Activated CD4-positive, CD25-positive, alpha-beta regulatory T cell (primary cell): Measurements from ENCODE around the gene THSD7A.

Experiments
- DNase-seq, 4 experiments: peaks; one replicate each; lab custom pipeline; 2025; lab: John Stamatoyannopoulos, UW

Gene THSD7A

DNA sequence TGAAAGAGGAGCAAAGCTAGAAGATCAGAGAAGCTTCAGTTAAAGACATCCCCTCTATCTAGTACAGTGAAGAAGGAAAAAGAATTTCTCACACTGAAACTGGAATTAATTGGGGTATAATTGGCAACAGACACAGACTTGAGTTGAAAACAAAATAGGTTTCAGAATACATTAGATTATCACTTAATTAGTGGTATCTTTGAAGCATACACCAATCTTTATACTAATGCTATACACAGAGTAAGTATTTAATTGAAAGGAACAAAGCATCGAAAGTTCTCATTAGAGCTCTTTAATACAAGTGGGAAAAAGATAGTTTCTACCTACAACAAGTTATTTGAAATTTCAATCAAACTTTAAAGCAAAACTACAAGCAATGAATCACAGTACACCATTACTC, 128.2 kb downstream of the THSD7A start:
- no peak for DNase-seq

DNA sequence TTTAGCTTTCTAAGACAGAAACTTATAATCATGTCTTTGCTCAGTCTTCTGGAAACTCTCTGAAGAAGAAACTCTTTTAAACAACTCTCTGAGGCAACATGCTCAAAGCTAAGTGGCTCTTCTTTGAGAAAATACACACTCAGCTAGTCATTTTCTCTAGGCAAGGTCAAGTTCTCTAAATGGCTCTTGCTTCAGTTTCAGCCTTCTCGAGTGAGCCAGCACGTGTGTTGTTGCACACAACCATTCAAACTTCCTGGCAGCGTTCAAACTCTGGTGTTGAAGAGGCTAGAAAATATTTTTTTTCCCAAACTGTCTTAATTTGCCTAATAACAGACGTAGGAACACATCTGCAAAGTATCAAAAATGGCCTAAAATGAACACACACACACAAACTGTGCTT, 129.1 kb downstream of the THSD7A start:
- DNase-seq, result no peak

DNA sequence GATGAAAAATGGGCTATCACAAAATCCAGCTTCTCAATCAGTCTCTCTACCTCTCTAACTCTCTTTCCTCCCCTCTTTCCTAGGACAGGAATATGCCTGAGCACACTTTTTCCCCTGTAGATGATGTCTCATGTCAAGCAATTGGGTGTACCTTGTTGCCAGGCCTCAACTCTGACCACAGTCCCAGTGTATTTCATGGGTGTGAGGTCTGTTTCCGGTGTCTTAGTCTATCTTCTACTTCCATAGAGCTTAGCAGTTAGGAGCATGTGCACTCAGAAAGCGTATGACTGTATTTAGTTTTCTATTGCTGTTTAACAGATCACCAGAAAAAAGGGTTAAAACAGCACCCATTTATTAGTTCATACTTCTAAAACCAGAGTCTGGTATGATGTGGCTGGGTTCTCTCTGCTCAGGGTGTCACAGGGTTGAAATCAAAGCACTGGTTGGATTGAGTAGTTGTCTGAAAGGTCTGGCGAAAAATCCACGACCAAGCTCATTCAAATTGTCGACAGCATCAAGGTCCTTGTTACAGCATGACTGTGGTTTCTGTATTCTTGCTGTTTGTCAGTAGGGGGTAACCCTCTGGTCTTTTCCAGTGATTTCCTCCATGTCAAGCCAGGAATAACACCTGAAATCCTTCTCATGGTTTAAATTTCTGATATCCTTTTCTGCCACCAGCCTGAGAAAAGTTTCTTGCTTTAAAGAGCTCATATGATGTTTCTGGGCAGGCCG, 130.0 kb downstream of the THSD7A start:
- DNase-seq, result no peak

DNA sequence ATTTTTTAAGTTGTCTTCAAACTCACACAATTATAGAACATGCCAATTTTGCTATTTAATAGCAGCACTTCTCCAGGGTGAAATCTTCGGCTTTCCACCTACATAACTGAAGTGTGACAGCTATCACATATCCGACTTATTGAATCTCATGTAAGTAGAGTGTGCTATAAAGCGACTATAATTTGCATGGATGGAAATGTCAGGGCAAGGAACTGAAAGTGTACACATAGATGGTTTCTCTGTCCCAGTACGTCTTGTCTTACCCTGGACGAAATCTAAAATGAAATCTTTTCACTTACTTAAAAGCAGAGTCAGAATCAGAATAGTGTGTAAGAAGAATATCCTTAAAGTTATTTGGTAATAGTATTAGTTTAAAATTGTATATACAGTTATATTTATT, 132.3 kb downstream of the THSD7A start:
- no peak for DNase-seq

DNA sequence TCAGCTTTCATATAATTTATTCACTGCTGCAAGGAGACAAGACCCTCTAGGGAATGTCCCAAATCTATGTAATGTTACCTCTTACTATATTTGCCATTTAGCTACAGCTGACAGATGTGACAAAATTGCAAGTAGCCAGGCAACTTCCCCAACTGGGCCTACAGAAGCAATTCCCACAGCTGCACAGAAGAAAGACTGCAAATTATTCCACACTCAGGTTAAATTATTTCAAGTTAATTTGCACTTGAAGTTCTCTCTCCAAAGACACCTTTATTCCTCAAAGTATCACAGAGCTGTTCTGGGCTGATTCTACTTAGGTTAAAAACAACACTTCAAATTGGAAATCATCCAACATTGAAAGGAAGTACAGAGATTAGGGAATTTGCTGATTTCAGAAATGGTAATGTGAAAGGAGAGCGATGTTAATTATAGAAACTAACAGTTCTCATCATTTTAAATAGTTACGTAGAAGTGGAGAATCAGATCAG, 133.6 kb downstream of the THSD7A start:
- no peak for DNase-seq

DNA sequence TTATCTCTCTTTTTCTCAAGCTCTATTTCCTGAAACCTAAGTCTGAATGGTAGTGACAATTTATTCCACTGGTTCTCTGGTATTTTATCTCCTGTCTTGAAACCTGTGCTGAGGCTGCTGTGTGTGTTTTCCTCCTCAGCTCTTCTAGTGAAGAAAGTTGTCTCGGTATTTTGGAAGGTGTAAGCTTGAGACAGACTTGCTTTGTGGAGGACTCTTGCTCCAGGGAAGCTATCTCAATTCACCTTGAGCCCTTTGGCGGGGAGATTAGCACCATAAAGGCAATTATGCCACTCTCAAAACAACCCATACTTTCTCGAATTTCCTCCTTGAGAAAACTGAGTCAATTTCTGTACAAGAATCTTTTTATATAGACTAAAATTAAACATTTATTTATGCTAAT, 141.6 kb downstream of the THSD7A start:
- no peak for DNase-seq

DNA sequence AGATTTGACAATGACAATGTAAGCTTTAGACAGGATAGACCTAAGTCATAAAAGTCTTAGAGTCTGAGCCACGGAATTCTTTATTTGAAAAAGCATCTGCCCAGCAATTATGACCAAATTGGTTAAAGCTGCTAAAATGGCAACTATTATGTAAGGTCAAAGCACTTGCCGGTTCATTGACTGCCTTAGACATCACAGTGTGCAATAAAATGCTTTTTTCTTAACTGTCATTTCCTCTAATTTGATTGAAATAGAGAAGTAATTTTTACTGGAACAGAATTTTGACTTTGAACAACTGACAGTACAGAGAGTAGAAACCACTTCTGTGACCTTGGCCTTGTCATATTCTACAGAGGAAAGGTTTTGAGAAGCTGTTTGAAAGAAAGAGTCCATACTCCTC, 142.9 kb downstream of the THSD7A start:
- no peak for DNase-seq

DNA sequence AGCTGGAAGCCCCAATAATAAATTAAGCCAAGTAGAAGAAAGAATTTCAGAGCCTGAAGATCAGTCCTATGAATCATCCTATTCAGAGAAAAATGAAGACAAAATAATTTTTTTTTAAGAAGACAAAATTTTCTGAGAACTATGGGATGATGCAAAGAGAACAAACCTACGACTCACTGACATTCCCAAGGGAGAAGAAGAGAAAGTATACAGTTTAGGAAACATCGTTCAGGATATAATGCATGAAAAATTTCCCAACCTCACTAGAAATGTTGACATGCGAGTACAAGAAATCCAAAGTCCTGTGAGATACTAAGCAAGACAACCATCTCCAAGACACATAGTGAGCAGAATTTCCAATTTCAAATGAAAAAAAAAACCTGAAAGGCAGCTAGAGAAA, 150.5 kb downstream of the THSD7A start:
- no peak for DNase-seq

DNA sequence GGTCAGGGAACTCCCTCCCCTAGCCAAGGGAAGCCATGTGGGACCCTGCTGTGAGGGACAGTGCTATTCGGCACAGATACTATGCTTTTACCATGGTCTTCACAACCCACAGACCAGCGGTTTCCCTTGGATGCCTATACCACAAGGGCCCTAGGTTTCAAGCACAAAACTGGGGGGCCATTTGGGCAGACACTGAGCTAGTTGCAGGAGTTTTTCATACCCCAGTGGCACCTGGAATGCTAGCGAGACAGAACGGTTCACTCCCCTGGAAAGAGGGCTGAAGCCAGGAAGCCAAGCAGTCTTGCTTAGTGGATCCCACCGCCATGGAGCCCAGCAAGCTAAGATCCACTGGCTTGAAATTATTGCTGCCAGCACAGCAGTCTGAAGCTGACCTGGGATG, 156.8 kb downstream of the THSD7A start:
- no peak for DNase-seq

DNA sequence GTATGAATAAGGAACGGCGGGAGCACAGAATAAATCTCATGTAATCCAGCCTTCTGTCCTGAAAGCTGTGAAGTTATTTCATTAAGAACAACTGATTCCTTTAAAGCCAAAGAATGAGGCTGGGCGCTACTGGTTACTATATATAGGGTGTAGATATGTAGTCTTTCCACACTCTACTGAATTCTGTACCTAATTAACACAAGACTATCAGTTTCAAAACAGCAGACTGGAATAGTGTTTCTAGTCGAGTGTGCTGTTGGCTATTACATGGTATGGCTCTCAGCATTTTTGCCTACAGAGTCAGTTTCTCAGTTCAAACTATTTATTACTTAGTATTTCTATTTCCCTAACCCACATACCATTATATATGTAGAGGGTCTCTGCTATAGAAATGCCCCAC, 163.3 kb downstream of the THSD7A start:
- no peak for DNase-seq

DNA sequence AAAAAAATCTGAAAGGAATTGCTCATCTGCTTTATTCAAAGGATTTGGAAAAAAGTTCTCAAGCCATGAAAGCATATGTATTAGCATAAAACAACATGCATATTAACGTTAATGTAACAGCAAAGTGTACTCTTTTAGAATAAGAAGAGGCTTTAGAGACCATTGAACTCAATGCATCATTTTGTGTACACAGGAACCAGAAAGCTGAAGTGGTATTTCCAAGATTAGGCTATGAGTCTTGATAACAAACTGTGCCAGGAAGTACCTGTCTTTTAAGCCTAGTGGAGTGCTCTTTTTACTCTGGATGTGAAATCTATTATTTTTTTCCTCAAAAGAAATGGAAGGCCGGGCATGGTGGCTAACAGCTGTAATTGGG, 164.2 kb downstream of the THSD7A start:
- DNase-seq, result no peak

DNA sequence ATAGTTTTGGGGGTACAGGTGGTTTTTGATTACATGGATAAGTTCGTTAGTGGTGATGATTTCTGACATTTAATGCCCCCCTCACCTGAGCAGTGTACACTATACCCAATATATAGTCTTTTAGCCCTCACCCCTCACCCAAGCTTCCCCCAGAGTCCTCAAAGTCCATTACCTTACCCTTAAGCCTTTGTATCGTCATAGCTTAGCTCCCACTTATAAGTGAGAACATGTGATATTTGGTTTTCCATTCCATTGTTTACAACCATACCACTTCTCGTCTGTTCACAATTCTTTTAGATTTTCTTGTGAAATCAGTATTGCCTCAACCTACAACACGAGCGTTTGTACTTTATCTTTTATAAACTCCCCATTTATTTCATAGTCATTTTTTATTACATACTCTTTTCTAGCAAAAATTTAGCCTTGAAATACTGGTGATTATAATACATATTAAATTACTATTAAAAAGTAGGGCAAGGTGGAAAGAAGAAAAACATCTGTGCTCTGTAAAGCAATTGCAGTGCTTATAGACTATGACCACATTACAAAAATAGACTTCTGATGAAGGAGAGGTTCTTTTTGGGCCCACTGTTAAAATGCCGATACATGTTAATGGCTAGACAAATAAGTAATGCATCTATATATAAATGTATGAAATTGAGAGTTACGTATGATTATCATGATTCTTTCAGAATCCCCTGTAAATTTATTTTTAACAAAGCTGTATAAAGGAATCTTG, 164.8 kb downstream of the THSD7A start:
- no peak for DNase-seq

DNA sequence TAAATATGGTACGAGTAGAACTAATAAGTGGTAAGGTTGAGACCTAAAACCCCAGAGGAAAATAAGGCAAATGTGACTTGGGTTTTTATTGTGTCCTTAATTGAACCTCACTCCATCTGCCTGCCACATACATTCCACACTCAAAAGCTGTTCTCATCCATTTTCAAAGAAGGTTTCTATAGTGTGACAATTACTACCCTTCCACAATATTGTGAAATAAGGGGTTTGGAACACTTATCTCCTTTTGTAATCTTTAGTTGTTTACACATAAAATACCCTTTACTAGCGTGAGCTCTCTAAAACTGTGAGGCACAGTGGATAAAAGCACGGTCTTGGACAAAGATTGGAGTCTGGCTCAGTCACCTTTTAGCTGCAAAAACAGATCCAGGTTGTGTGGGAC, 166.6 kb downstream of the THSD7A start:
- DNase-seq, result no peak

DNA sequence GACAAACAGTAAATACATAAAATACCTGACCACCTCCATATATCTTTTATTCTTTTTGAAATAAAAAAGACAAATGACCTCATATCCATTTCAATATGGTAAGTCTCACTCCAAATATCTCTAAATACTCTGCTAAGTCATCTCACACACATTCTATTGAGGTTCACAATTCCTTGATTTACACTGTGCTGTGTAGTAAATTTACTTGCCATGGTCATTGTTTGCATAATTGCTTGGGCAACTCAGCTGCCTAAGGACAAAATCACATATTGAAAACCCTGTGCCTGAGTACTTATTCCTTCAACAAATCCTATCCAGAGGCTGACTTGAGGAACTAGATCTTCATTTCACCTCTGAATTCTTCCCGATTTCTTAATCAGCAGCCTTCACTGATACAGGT, 176.4 kb downstream of the THSD7A start:
- DNase-seq, result no peak

DNA sequence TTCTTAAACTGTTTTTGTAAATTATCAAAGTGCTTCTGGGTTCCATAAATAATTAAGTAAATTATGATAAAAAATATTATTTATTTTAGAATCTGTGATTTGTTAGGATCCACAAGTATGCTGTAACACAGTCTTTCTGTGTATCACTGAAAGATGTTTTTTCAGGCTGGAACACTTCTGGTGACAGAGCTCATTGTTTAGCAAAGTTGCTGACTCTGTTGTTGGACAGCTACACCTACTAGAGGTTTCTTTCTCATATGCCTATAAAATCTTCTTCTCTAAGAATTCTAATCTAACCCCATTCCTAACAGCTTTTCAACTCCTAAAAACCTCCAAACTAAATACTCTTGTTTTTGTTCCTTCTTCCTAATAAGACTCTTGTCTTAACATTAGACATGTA, 176.8 kb downstream of the THSD7A start:
- DNase-seq, result no peak

DNA sequence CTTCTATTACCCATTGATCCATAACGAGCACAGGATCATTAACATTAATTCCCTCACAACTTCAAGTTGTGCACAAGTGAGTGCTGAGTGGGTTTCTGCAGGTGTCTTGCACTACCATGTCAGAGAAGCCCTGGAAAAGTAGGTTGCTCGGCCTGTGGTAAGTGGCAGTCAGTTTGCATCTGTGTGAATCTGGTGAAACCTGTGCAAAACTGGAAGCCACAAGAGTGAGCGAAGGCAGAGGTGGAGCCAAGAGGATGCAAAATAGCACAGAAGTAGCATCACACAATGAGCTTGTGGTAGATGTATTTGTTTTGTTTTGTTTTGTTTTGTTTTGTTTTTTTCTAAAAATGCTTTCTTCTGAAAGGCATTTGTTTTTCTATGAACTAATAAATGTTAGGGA, 181.5 kb downstream of the THSD7A start:
- no peak for DNase-seq

DNA sequence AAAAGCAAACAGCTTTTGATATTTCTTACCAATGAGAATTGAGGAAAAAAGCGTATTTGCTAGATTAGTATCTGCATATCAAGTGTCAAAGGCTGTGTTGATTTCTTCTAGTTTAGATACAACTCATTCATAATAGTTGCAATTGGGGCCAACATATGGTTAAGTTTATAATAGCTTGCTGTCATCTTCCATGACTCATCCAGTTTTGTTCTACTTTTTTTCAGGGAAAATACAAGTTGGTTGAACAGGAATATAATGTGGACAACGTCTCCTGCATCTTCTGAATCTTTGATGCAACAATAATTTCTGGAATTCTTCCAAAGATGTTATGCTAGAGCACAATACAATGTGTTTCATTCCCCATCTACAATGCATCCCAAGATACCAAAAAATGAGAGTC, 182.0 kb downstream of the THSD7A start:
- DNase-seq, result no peak

DNA sequence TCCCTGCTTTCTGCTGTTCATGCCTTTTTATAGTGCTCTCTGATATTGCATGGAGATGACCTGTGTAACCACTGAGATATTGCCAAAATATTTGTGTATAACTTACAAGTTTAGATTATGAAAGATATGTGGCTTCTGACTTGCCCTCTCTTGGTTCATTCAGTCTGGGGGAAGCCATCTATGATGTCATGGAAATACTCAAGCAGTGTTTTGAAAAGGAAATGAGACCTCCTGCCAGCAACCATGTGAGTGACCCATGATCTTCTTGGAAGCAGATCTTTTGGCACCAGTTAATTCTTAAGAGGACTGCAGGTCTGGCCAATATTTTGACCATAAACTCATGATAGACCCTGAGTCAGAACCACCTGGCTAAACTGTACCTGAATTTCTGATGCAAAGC, 183.0 kb downstream of the THSD7A start:
- no peak for DNase-seq

DNA sequence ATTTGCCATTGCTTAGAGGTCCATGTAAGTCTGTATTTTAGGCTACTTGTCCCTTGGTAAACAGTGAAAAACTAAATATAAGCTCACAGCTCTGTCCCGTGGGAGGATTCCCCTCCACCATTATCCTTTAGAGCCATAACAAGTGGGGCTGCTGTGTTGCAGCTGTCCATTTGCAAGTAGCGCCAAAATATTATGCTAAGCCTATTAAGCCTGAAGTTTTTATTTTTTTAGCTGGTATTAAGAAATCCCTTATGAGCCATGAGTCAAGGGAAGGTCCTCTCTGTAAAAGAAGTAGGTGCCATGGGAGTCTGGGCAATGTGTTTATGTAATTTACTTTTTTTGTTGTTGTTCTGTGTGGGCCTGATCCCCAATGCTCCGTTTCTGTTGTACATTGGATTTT, 183.9 kb downstream of the THSD7A start:
- no peak for DNase-seq

DNA sequence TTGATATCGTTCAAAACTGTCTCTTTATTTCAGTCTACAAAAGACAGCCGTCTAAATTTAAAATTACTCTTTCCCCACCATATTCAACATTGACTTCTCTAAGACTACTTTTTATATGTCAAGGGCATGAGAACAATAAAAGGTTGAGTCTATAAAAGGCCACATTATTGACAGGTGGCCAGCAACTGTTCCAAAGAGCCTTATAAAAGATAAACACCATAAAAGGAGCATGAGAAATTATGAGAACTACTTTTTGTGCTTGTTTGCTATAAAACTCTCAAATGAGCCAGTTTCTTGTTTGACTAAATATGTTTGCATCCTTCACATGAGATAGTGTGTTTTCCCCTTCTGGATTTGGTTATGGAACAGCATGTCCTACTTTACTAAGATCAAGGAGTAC, 189.2 kb downstream of the THSD7A start:
- DNase-seq, result no peak

DNA sequence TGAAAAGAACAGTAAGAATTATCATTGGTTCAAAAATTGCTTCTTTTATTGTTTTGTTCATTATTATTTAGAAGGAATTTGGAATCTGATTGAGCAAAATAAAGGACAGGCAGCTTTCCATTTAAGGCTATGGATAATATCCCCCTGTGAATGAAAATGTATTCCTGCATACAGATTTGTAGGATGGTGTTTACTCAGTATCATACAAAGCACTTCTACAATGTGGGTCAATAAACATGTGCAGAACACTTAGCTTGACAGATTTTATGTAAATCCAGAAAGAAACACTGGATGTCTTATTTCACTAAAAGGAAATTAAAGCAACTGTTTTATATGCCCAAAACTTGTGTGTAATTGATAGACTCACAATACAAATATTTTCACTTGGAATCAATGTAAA, 189.7 kb downstream of the THSD7A start:
- DNase-seq, result no peak

DNA sequence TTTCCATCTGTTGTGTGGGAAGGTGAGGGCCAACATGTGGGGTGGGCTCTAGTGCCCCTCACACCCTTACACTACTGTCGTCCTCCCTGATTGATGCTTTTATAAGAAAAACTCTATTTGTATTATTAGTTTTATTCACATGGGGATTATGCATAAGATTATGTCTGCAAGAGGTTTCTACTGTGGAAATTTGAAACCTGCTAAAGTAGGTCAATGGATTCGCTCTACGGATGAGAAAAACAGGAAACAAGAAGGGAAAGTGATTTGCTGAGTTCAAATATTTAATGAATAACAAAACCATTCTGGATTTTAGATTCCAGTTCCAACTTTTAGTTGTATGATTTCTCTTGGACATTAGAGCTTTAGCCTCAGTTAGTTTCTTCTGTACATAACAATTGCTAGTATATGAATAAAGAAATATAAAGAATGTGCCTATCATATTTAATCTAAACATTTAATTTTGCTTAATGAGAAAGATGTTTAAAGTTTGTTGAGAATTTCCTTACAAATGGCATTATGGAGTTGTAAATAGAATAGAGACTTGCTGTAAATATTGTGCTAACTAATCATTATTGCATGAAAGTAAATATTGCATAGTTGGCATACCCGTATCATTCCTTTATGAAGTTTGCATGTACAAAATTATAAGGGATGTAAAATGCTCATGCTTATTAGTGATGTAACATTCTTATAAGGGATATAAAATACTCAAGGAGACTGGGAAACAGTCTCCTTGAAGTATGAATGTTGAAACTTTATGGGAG, 193.8 kb downstream of the THSD7A start:
- DNase-seq, result no peak

DNA sequence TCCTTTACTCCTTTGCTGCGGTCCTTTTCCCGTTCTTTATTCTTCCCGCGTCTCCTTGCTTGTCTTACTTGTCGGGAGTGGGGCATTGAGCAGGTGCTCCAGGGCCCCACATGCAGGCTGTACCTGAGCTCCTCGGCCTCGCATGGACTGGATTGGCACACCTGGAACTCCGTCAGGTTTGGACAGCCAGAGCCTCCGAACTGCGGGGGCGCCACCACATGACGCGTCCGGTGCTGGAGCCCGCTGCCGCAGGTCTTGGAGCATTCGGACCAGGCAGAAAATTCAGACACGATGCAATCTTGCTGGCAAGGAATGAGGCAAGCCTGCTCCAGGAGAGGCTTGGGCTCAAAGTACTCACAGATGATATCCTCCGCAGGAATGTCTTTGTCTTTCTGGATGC, 195.7 kb downstream of the THSD7A start:
- DNase-seq, result no peak
